GM13976 (cell line): ENCODE data around the gene MRFAP1.

Experiments used
- DNase-seq: peaks from one replicate; pipeline ENCODE4 v3.0.0; 2012; ENCODE audit warnings: low spot score
- CTCF ChIP-seq: IDR thresholded peaks from 2 replicates; pipeline ENCODE4 v1.5.1; 2012; ENCODE audit warnings: borderline replicate concordance, mild to moderate bottlenecking; ENCODE audit not compliant: insufficient read depth; ENCODE audit errors: extremely low read depth, missing control alignments, control extremely low read depth
- in situ Hi-C: fragments of 300-500 bp; cut with MboI; formaldehyde crosslinking; loops from one replicate; pipeline ENCODE4 v1.12.0; 2022; ENCODE audit warnings: low sequenced_read_pairs, mixed read lengths, inconsistent platforms; ENCODE audit not compliant: unreplicated experiment

Gene MRFAP1

GRCh38 chr4:6684656-6685055 lies 44.2 kb downstream of the MRFAP1 start:
- in situ Hi-C loops, result no loop called here
- no peak for DNase-seq
- no peak for TF ChIP-seq CTCF

- no peak for DNase-seq
- TF ChIP-seq CTCF, result no peak
- in situ Hi-C loops, result no loop called here
Measured at GRCh38 chr4:6686104-6686787, 45.8 kb downstream of the MRFAP1 start.

GRCh38 chr4:6687947-6688878 lies 47.7 kb downstream of the MRFAP1 start:
- DNase-seq, result peak; percentile 29
- in situ Hi-C loops, result no loop called here
- no peak for TF ChIP-seq CTCF

- in situ Hi-C loops, result no loop called here
- no peak for TF ChIP-seq CTCF
- DNase-seq, result peak; percentile 87
Measured at GRCh38 chr4:6688879-6689505, 48.5 kb downstream of the MRFAP1 start.

- DNase-seq, result peak; percentile 34
- TF ChIP-seq CTCF, result no peak
- in situ Hi-C loops, result no loop called here
Measured at GRCh38 chr4:6689506-6689960, 49.0 kb downstream of the MRFAP1 start.
